H1 (cell line): ENCODE measurements around the gene PRKCA. TPM values are rescaled to one million over a fixed set of nuclear protein-coding genes. Genes with fewer than 3 reads are reported as not detected.

ENCODE experiments used
- CREB1 ChIP-seq: IDR thresholded peaks from 2 replicates; pipeline ENCODE4 v1.6.1; 2012; ENCODE audit warnings: inconsistent platforms
- CTBP2 ChIP-seq: IDR thresholded peaks from 2 replicates; pipeline ENCODE4 v1.7.0; 2011; ENCODE audit warnings: borderline replicate concordance, mild to moderate bottlenecking, moderate library complexity, mixed read lengths, low read length; ENCODE audit not compliant: insufficient read depth, insufficient read length
- HDAC6 ChIP-seq: IDR thresholded peaks from one replicate; pipeline ENCODE4 v1.7.1; 2012; ENCODE audit warnings: low read depth, mild to moderate bottlenecking, inconsistent platforms, low read length, moderate library complexity
- polyA plus RNA-seq, 7 experiments: library from polyadenylated mRNA; depleted of rRNA in 3 of 7; stranded (reverse) in 5 of 7; unstranded in 2 of 7; fragments of >200 nt in 5 of 7; fragments of 200-250 nt in 2 of 7; gene quantifications; 1 replicate in 5 of 7; 2 replicates in 1 of 7; 4 replicates in 1 of 7; pipeline versions ENCODE4 v1.2.1 to v1.2.3, GENCODE V29; 2011 to 2013; ENCODE audit warnings: missing spikeins in 2 of 7, mixed read lengths in 2 of 7
- total RNA-seq: library from RNA; stranded (reverse); fragmentation: NEBNext Ultra II Directional; extraction: Animal tissue kit (Norgen Biotek cat#: 25700); gene quantifications from 2 replicates; pipeline ENCODE4 v1.2.1, GENCODE V29; 2021
- TF ChIP-seq, protein P1 (sequence below): IDR thresholded peaks from 2 replicates; pipeline ENCODE4 v1.6.1; 2011; ENCODE audit warnings: low read length, improper control_type of control experiment

PRKCA gene
- total and polyA plus RNA-seq, 2 of the 8 experiments (the other 6 are each of a cell fraction or from before 2014, with no cell fraction given), result 5.8 to 17.8 TPM

DNA sequence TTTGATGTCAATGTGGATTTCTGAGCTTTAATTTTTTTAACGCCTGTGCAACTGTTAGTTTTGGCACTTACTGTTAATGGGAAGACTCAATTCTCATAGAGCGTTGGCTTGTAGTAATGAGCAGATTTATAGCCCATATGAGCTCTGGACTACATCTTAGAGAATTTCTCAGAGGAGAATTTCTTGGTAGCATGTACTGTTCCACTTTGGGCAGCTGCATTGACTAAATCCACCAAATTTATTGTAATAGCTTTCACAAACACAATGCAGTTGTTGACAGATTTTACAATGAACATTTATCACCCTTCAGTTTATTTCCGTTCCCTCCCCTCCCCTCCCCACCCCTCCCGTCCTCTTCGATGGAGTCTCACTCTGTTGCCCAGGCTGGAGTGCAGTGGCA is 193.9 kb downstream of the PRKCA start (continued):
- no peak for TF ChIP-seq CTBP2
- TF ChIP-seq CREB1, result no peak
- no peak for TF ChIP-seq HDAC6
- TF ChIP-seq, protein P1, sequence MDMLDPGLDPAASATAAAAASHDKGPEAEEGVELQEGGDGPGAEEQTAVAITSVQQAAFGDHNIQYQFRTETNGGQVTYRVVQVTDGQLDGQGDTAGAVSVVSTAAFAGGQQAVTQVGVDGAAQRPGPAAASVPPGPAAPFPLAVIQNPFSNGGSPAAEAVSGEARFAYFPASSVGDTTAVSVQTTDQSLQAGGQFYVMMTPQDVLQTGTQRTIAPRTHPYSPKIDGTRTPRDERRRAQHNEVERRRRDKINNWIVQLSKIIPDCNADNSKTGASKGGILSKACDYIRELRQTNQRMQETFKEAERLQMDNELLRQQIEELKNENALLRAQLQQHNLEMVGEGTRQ, result no peak
